Testis (tissue), 2 donors: ENCODE results near the gene TMEM121.

Experiments
- POLR2A ChIP-seq: fragments of 450-650 bp; IDR thresholded peaks from one replicate; pipeline ENCODE4 v1.6.1; 2017; ENCODE audit warnings: antibody characterized with exemption, mild to moderate bottlenecking, moderate library complexity
- TF ChIP-seq, protein P1 (sequence below), 3 experiments: fragments of 450-650 bp in 2 of 3; fragments of 200-600 bp in 1 of 3; sonication (generic) in 1 of 3; IDR thresholded peaks; one replicate each; pipeline ENCODE4 v1.5.1; 2016 to 2019; ENCODE audit warnings: antibody characterized with exemption in 3 of 3, mild to moderate bottlenecking in 2 of 3, moderate library complexity in 1 of 3

DNA sequence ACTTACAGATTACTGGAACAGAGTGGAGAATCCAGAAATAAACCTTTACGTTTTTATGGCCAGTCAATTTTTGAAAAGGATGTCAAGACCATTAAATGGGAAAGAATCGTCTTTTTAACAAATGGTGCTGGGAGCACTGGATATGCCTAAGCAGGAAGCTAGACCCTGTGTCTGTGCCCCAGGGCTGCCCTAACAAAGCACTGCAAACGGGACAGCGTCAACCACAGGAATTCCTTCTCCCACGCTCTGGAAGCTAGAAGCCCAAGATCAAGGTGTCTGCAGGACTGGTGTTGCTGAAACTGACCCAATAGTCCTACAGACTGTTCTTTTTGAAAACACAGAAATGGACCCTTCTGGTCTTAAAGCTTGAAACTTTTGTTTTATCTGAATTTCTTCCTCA, 9.3 kb upstream of the TMEM121 start:
- TF ChIP-seq, protein P1, sequence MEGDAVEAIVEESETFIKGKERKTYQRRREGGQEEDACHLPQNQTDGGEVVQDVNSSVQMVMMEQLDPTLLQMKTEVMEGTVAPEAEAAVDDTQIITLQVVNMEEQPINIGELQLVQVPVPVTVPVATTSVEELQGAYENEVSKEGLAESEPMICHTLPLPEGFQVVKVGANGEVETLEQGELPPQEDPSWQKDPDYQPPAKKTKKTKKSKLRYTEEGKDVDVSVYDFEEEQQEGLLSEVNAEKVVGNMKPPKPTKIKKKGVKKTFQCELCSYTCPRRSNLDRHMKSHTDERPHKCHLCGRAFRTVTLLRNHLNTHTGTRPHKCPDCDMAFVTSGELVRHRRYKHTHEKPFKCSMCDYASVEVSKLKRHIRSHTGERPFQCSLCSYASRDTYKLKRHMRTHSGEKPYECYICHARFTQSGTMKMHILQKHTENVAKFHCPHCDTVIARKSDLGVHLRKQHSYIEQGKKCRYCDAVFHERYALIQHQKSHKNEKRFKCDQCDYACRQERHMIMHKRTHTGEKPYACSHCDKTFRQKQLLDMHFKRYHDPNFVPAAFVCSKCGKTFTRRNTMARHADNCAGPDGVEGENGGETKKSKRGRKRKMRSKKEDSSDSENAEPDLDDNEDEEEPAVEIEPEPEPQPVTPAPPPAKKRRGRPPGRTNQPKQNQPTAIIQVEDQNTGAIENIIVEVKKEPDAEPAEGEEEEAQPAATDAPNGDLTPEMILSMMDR (IDR thresholded peaks at IDR 0.05) = no peak
- TF ChIP-seq POLR2A = no peak
